ENCODE data around the gene IFT57.

- TF ChIP-seq CTCF (tag by site-specific recombination; IDR thresholded peaks at IDR 0.05) (no peak), ZNF18 (tag by site-specific recombination; IDR thresholded peaks at IDR 0.05) (no peak), REST (tag by site-specific recombination; IDR thresholded peaks at IDR 0.05) (no peak), PATZ1 (tag by site-specific recombination; IDR thresholded peaks at IDR 0.05) (no peak)
Observed at GRCh38 chr3:108178676-108179075, 43.5 kb downstream of the IFT57 start.

Measured in HEK293 (cell line).